Mesothelial cell of epicardium (in vitro differentiated cells): ENCODE data around the gene MBOAT2. TPM values are rescaled to one million over a fixed set of nuclear protein-coding genes. Genes with fewer than 3 reads are reported as not detected.

Experiments used
- DNase-seq, 2 experiments: peaks; one replicate each; pipeline ENCODE4 v3.0.0; 2021; ENCODE audit warnings: low spot score in 2 of 2; ENCODE audit not compliant: unreplicated experiment in 2 of 2
- H3K27ac Mint-ChIP-seq: 2 replicates; pipeline ENCODE4 v1.8.0; 2021; ENCODE audit warnings: mixed read lengths
- H3K27me3 Mint-ChIP-seq: 2 replicates; pipeline ENCODE4 v1.8.0; 2021; ENCODE audit warnings: low read depth, mixed read lengths
- H3K36me3 Mint-ChIP-seq: 2 replicates; pipeline ENCODE4 v1.8.0; 2021; ENCODE audit warnings: mixed read lengths
- H3K4me1 Mint-ChIP-seq: 2 replicates; pipeline ENCODE4 v1.8.0; 2021; ENCODE audit warnings: mixed read lengths
- H3K4me3 Mint-ChIP-seq: 2 replicates; pipeline ENCODE4 v1.8.0; 2021; ENCODE audit warnings: mild to moderate bottlenecking, moderate library complexity, mixed read lengths
- H3K9me3 Mint-ChIP-seq: 2 replicates; pipeline ENCODE4 v1.8.0; 2021; ENCODE audit warnings: mixed read lengths
- total RNA-seq: library from RNA; stranded (reverse); gene quantifications from 3 replicates; pipeline ENCODE4 v1.2.1, GENCODE V29; 2021
- TF ChIP-seq, protein P1 (sequence below): fragments of 200-600 bp; sonication (generic); IDR thresholded peaks from one replicate; pipeline ENCODE4 v1.5.0; 2021; ENCODE audit warnings: antibody characterized with exemption; ENCODE audit not compliant: unreplicated experiment

MBOAT2 gene
- total RNA-seq, 1 donor from 2014 or later, result 53.0 TPM

- no peak overlapping the region for H3K4me3 Mint-ChIP-seq
- no peak for DNase-seq
- no peaks in the 10 kb centered on the region for H3K27me3 Mint-ChIP-seq
- H3K9me3 Mint-ChIP-seq, result no peaks in the 10 kb centered on the region
- no peak overlapping the region for H3K27ac Mint-ChIP-seq
- TF ChIP-seq, protein P1, sequence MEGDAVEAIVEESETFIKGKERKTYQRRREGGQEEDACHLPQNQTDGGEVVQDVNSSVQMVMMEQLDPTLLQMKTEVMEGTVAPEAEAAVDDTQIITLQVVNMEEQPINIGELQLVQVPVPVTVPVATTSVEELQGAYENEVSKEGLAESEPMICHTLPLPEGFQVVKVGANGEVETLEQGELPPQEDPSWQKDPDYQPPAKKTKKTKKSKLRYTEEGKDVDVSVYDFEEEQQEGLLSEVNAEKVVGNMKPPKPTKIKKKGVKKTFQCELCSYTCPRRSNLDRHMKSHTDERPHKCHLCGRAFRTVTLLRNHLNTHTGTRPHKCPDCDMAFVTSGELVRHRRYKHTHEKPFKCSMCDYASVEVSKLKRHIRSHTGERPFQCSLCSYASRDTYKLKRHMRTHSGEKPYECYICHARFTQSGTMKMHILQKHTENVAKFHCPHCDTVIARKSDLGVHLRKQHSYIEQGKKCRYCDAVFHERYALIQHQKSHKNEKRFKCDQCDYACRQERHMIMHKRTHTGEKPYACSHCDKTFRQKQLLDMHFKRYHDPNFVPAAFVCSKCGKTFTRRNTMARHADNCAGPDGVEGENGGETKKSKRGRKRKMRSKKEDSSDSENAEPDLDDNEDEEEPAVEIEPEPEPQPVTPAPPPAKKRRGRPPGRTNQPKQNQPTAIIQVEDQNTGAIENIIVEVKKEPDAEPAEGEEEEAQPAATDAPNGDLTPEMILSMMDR, result no peak
- peaks cover 21% of the 10 kb centered on the region for H3K4me1 Mint-ChIP-seq
- H3K36me3 Mint-ChIP-seq, result no peaks in the 10 kb centered on the region
These were observed 13.9 kb downstream of the MBOAT2 start for GRCh38 chr2:8989536-8990079.

DNA sequence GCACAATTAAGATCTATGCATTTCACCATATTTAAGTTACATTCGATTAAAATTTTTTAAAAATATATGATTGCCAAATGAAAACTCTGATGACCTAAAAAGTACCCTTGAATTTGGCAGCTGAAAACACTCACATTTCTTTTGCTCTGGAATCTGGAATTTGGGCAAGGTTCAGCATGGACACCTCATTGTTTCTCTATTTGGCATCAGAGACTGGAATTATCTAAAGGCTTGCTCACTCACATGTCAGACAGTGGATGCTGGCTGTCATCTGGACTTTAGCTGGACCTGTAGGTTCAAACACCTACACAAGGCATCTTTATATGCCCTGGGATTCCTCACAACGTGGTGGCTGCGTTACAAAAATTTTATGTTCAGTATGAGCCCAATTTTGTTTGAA is 16.1 kb downstream of the MBOAT2 start:
- DNase-seq, result no peak
- Mint-ChIP-seq H3K4me3 (no peak overlapping the region), H3K27me3 (no peaks in the 10 kb centered on the region), H3K4me1 (peaks cover 25% of the 10 kb centered on the region), H3K9me3 (no peaks in the 10 kb centered on the region), H3K27ac (no peak overlapping the region), H3K36me3 (no peaks in the 10 kb centered on the region)
- TF ChIP-seq, protein P1, result no peak

DNA sequence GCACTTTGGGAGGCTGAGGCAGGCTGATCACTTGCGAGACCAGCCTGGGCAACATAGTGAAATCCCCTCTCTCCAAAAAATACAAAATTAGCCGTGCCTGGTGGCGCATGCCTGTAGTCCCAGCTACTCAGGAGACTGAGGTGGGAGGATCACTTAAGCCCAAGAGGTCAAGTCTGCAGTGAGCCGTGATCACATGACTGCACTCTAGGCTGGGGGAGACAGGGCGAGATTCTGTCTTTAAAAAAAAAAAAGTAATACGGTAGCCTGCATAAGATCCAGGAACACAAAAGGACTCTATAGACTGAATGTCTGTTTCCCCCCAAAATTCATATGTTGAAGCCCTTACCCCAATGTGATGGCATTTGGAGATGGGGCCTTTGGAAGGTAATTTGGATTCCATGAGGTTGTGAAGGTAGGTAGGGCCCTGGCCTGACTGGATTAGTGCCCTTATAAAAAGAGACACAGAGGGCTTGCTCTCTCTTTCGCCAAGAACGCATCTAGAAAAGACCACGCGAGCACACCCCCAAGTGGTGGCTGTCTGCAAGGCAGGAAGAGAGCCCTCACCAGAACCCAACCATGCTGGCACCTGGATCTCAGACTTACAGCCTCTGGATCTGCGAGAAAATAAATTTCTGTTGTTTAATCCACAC is 17.0 kb downstream of the MBOAT2 start:
- no peaks in the 10 kb centered on the region for H3K27me3 Mint-ChIP-seq

DNA sequence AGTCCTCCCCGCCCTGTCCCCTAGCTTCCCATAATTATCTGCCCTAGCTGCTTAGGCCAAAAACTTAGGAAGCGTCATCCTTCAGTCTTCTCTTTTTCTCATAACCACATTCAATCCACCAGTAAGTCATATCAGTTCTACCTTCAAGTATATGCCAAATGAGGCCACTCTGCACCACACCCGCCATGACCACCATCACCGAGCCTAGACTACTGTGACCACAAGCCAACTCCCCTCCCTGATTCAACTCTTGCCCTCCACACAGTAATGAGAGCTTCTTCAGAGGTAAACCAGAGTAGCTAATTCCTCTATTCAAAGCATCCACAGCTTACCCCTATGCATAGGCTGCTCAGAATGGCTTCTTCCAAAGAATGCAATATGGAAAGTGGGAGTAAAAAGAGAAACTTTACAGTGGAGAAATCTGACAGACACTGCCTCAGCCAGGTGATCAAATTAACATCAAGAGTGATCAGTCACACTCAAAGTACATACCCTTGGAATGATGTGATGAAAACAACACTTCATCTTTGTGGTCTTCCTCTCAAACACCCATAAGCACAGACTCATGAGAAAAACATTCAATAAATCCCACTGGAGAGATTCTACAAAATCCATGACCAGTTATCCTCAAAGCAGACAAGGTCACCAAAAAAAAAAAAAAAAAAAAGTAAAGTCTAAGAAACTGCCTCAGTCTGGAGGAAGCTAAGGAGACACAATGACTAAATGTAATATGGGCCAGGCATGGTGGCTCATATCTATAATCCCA is 17.7 kb downstream of the MBOAT2 start:
- peaks cover 26% of the 10 kb centered on the region for H3K4me1 Mint-ChIP-seq
- no peaks in the 10 kb centered on the region for H3K9me3 Mint-ChIP-seq
- no peak for DNase-seq
- H3K27me3 Mint-ChIP-seq, result no peaks in the 10 kb centered on the region
- peak overlapping the region; percentile 55 for H3K27ac Mint-ChIP-seq
- no peaks in the 10 kb centered on the region for H3K36me3 Mint-ChIP-seq
- no peak overlapping the region for H3K4me3 Mint-ChIP-seq
- TF ChIP-seq, protein P1, result no peak

More for the DNA sequence above, 17.0 kb downstream of the MBOAT2 start:
- TF ChIP-seq, protein P1, result no peak
- H3K27ac Mint-ChIP-seq, result no peak overlapping the region
- H3K9me3 Mint-ChIP-seq, result no peaks in the 10 kb centered on the region
- no peak overlapping the region for H3K4me3 Mint-ChIP-seq
- H3K36me3 Mint-ChIP-seq, result no peaks in the 10 kb centered on the region
- H3K4me1 Mint-ChIP-seq, result peaks cover 25% of the 10 kb centered on the region
- DNase-seq, result no peak

- H3K4me1 Mint-ChIP-seq, result peaks cover 26% of the 10 kb centered on the region
- TF ChIP-seq, protein P1, result no peak
- no peaks in the 10 kb centered on the region for H3K27me3 Mint-ChIP-seq
- H3K27ac Mint-ChIP-seq, result peak overlapping the region; percentile 55
- no peak for DNase-seq
- H3K9me3 Mint-ChIP-seq, result no peaks in the 10 kb centered on the region
- no peaks in the 10 kb centered on the region for H3K36me3 Mint-ChIP-seq
- no peak overlapping the region for H3K4me3 Mint-ChIP-seq
These were observed 18.6 kb downstream of the MBOAT2 start for GRCh38 chr2:8984855-8985254.
